ENCODE measurements around the gene NOC4L. TPM values are rescaled to one million over a fixed set of nuclear protein-coding genes. Genes with fewer than 3 reads are reported as not detected.
A peak's percentile ranks its signal among the peaks of the same experiment; 100 is the strongest.

The NOC4L gene
- total RNA-seq (2022) (62.5 and 67.3 TPM in 2 replicates), Bru-seq, nascent RNA (percentile 61 among the genes with signal in this experiment), BruChase-seq, experiment 1, labeled RNA remaining after a 6-hour chase (percentile 80 among the genes with signal in this experiment), BruChase-seq, experiment 2, labeled RNA remaining after a 2-hour chase (percentile 65 among the genes with signal in this experiment)
- long read RNA-seq, transcript NOC4L-201 (15 exons, 1,632 nt), result major isoform, 168 of 190 reads
- long read RNA-seq, partial matches to known transcripts, result 5 of 190 reads
- long read RNA-seq, other reads (novel, unspliced or antisense), result 16 of 190 reads

- H3K9me3 Mint-ChIP-seq (ENCODE audit: low read depth, unreplicated experiment), result no peaks in the 10 kb centered on the region
- intact Hi-C loops (cut with micrococcal nuclease; ENCODE audit: unreplicated experiment), result no loop called here
- CTCF ChIA-PET, result interaction anchor here (0.5 to 1.0 kb wide), 3 partner anchors 10 to 1664 kb away, joined by 3 to 7 read pairs (median 3); no protein-coding TSS in a partner anchor
- H3K4me3 Mint-ChIP-seq (ENCODE audit: low read depth, unreplicated experiment), result peak within 1 kb of the TSS; percentile 95
- H3K36me3 Mint-ChIP-seq (ENCODE audit: insufficient read depth, unreplicated experiment), result peaks cover 80% of the 10 kb centered on the region
- TF ChIP-seq CTCF (IDR thresholded peaks at IDR 0.05; ENCODE audit: unreplicated experiment), result no peak
- peak within 1 kb of the TSS; percentile 99 for H3K27ac Mint-ChIP-seq (ENCODE audit: unreplicated experiment)
- no TSS peak for BruUV-seq (replicated peaks)
- peak; percentile 99 for DNase-seq
- H3K4me1 Mint-ChIP-seq (ENCODE audit: low read depth, unreplicated experiment), result peaks cover 20% of the 10 kb centered on the region
- no peaks in the 10 kb centered on the region for H3K27me3 Mint-ChIP-seq (ENCODE audit: unreplicated experiment)
These were observed at the start of gene NOC4L, which contains the start of gene DDX51 for GRCh38 chr12:132144115-132144809. TSS of gene NOC4L (plus strand) at chr12:132144457. CDS start at chr12:132144489, 32 bp downstream. TSS of gene DDX51 (minus strand) at chr12:132144319. CDS start at chr12:132144296, 23 bp downstream.

GRCh38 chr12:132095520-132096409, 48.5 kb upstream of the NOC4L start:
- peaks cover 9% of the 10 kb centered on the region for H3K4me1 Mint-ChIP-seq (ENCODE audit: low read depth, unreplicated experiment)
- DNase-seq, result no peak
- no TSS peak for BruUV-seq (replicated peaks)
- H3K27me3 Mint-ChIP-seq (ENCODE audit: unreplicated experiment), result no peaks in the 10 kb centered on the region
- H3K36me3 Mint-ChIP-seq (ENCODE audit: insufficient read depth, unreplicated experiment), result peaks cover 52% of the 10 kb centered on the region
- peaks cover 5% of the 10 kb centered on the region for H3K9me3 Mint-ChIP-seq (ENCODE audit: low read depth, unreplicated experiment)
- CTCF ChIA-PET, result no interaction called here
- intact Hi-C loops (cut with micrococcal nuclease; ENCODE audit: unreplicated experiment), result no loop called here
- no peak overlapping the region for H3K4me3 Mint-ChIP-seq (ENCODE audit: low read depth, unreplicated experiment)
- TF ChIP-seq CTCF (IDR thresholded peaks at IDR 0.05; ENCODE audit: unreplicated experiment), result no peak
- H3K27ac Mint-ChIP-seq (ENCODE audit: unreplicated experiment), result peak overlapping the region; percentile 15

- peaks cover 5% of the 10 kb centered on the region for H3K9me3 Mint-ChIP-seq (ENCODE audit: low read depth, unreplicated experiment)
- DNase-seq, result no peak
- no peak for TF ChIP-seq CTCF (IDR thresholded peaks at IDR 0.05; ENCODE audit: unreplicated experiment)
- H3K27me3 Mint-ChIP-seq (ENCODE audit: unreplicated experiment), result no peaks in the 10 kb centered on the region
- intact Hi-C loops (cut with micrococcal nuclease; ENCODE audit: unreplicated experiment), result no loop called here
- CTCF ChIA-PET, result no interaction called here
- H3K4me1 Mint-ChIP-seq (ENCODE audit: low read depth, unreplicated experiment), result peaks cover 9% of the 10 kb centered on the region
- no TSS peak for BruUV-seq (replicated peaks)
- no peak overlapping the region for H3K27ac Mint-ChIP-seq (ENCODE audit: unreplicated experiment)
- peaks cover 49% of the 10 kb centered on the region for H3K36me3 Mint-ChIP-seq (ENCODE audit: insufficient read depth, unreplicated experiment)
- H3K4me3 Mint-ChIP-seq (ENCODE audit: low read depth, unreplicated experiment), result no peak overlapping the region
These were observed 44.5 kb upstream of the NOC4L start for GRCh38 chr12:132099739-132100138.

GRCh38 chr12:132100306-132101065, 43.8 kb upstream of the NOC4L start:
- DNase-seq, result no peak
- H3K27me3 Mint-ChIP-seq (ENCODE audit: unreplicated experiment), result no peaks in the 10 kb centered on the region
- BruUV-seq (replicated peaks), result no TSS peak
- H3K4me3 Mint-ChIP-seq (ENCODE audit: low read depth, unreplicated experiment), result no peak overlapping the region
- intact Hi-C loops (cut with micrococcal nuclease; ENCODE audit: unreplicated experiment), result no loop called here
- peaks cover 5% of the 10 kb centered on the region for H3K9me3 Mint-ChIP-seq (ENCODE audit: low read depth, unreplicated experiment)
- peaks cover 6% of the 10 kb centered on the region for H3K4me1 Mint-ChIP-seq (ENCODE audit: low read depth, unreplicated experiment)
- peaks cover 49% of the 10 kb centered on the region for H3K36me3 Mint-ChIP-seq (ENCODE audit: insufficient read depth, unreplicated experiment)
- CTCF ChIA-PET, result no interaction called here
- H3K27ac Mint-ChIP-seq (ENCODE audit: unreplicated experiment), result no peak overlapping the region
- no peak for TF ChIP-seq CTCF (IDR thresholded peaks at IDR 0.05; ENCODE audit: unreplicated experiment)
